ENCODE data around the gene SMCHD1. TPM values are rescaled to one million over a fixed set of nuclear protein-coding genes. Genes with fewer than 3 reads are reported as not detected.
"Not testable (repeated sequence)": the region's sequence is repeated elsewhere in the genome, so short reads cannot be mapped to it uniquely, and the experiment has no call there.

Gene SMCHD1
- total RNA-seq, 4 donors from 2014 or later: 35.5 to 126 (median 41.3) TPM

- Histone ChIP-seq H3K36me3 (no peaks in the 10 kb centered on the region), H3K9me3 (no peaks in the 10 kb centered on the region), H3K4me1 (peaks cover 25% of the 10 kb centered on the region), H3K27me3 (no peaks in the 10 kb centered on the region), H3K4me3 (peak overlapping the region; percentile 91), H3K27ac (no peak overlapping the region)
- WGBS: 53% methylated on average over 12 of the region's 12 CpGs
- no peak for TF ChIP-seq POLR2AphosphoS5 (IDR thresholded peaks at IDR 0.05)
- TF ChIP-seq POLR2A (IDR thresholded peaks at IDR 0.05): no peak
- no peak for TF ChIP-seq CTCF (IDR thresholded peaks at IDR 0.05)
- no peak for TF ChIP-seq EP300 (IDR thresholded peaks at IDR 0.05)
- no peak for DNase-seq (ENCODE audit: low spot score in 2 of 2)
Measured at GRCh38 chr18:2657788-2658458, 2.4 kb downstream of the SMCHD1 start.

- DNase-seq (ENCODE audit: low spot score in 2 of 2); H3K4me3 ChIP-seq; H3K27me3 ChIP-seq; H3K36me3 ChIP-seq; H3K27ac ChIP-seq; H3K9me3 ChIP-seq: not testable (repeated sequence)
- WGBS: 97% methylated on average over 3 of the region's 3 CpGs
- peaks cover 21% of the 10 kb centered on the region for H3K4me1 ChIP-seq
Measured at GRCh38 chr18:2660849-2661248, 5.3 kb downstream of the SMCHD1 start.

- not testable (repeated sequence) for H3K36me3 ChIP-seq; H3K27me3 ChIP-seq; H3K9me3 ChIP-seq; H3K4me3 ChIP-seq; H3K27ac ChIP-seq; DNase-seq (ENCODE audit: low spot score in 2 of 2)
- peaks cover 21% of the 10 kb centered on the region for H3K4me1 ChIP-seq
- WGBS: 94% methylated on average over 7 of the region's 7 CpGs
Measured at GRCh38 chr18:2662288-2662687, 6.8 kb downstream of the SMCHD1 start.

DNA sequence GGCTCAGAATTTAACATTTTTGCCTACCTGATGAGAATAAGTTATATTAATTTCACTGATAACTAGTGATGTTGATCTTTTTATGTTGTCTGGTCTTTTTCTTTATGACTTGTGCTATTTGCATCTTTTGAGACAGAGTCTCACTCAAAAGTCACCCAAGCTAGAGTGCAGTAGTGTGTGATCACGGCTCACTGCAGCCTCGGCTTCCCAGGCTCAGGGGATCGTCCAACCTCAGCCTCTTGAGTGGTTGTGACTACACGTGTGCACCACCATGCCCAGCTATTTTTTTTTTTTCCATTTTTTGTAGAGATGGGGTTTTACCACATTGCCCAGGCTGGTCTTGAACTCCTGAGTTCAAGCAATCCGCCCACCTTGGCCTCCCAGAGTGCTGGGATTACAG lies 7.5 kb downstream of the SMCHD1 start:
- no peaks in the 10 kb centered on the region for H3K27me3 ChIP-seq
- H3K36me3 ChIP-seq: peaks cover 14% of the 10 kb centered on the region
- H3K4me1 ChIP-seq: peaks cover 15% of the 10 kb centered on the region
- H3K9me3 ChIP-seq: no peaks in the 10 kb centered on the region
- TF ChIP-seq CTCF (IDR thresholded peaks at IDR 0.05) (no peak), POLR2A (IDR thresholded peaks at IDR 0.05) (no peak), POLR2AphosphoS5 (IDR thresholded peaks at IDR 0.05) (no peak), EP300 (IDR thresholded peaks at IDR 0.05) (no peak)
- no peak overlapping the region for H3K27ac ChIP-seq
- WGBS: 88% methylated on average over 5 of the region's 5 CpGs
- H3K4me3 ChIP-seq: no peak overlapping the region
- DNase-seq (ENCODE audit: low spot score in 2 of 2): no peak

DNA sequence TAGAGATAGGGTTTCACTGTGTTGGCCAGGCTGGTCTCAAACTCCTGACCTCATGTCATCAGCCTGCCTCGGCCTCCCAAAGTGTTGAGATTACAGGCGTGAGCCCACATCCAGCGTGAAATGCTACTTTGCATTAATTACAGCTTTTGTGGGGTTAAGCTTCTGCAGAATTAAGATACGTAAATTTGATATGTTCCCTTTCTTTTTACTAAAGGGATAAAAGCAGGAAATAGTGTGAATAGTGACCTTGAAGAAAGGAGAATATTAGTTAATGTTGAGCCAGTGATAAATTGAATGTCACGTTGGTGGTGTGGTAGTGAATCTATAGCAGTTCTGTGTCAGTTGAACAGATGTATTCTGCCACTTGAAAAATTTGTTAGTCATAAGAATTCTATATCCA lies 16.9 kb downstream of the SMCHD1 start:
- Histone ChIP-seq H3K4me3 (no peak overlapping the region), H3K27me3 (no peaks in the 10 kb centered on the region), H3K4me1 (no peaks in the 10 kb centered on the region), H3K9me3 (no peaks in the 10 kb centered on the region), H3K36me3 (peaks cover 60% of the 10 kb centered on the region), H3K27ac (no peak overlapping the region)
- 96% methylated on average over 5 of the region's 5 CpGs for WGBS
- no peak for TF ChIP-seq POLR2AphosphoS5 (IDR thresholded peaks at IDR 0.05)
- no peak for TF ChIP-seq POLR2A (IDR thresholded peaks at IDR 0.05)
- TF ChIP-seq EP300 (IDR thresholded peaks at IDR 0.05): no peak
- no peak for TF ChIP-seq CTCF (IDR thresholded peaks at IDR 0.05)
- no peak for DNase-seq (ENCODE audit: low spot score in 2 of 2)

DNA sequence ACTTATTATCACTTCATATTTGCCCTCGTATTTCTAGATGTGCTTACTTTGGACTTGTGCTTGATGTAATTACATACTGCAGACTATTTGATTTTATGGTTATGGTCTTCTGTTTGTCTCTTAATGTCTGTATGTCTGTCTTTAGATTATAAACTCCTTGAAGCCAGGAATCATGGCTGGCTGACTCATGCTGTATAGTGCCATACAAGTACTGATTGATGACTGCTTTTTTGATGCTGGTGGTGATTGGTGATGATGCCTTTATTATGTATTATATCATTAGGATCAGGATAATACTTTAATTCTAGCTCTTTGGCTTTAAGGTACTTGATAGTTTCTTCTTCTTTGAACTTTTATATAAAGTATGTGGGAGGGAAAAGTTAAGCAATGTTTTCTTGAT lies 17.3 kb downstream of the SMCHD1 start:
- no peak for TF ChIP-seq POLR2AphosphoS5 (IDR thresholded peaks at IDR 0.05)
- Histone ChIP-seq H3K27me3 (no peaks in the 10 kb centered on the region), H3K4me3 (no peak overlapping the region), H3K4me1 (no peaks in the 10 kb centered on the region), H3K36me3 (peaks cover 55% of the 10 kb centered on the region), H3K9me3 (no peaks in the 10 kb centered on the region), H3K27ac (no peak overlapping the region)
- WGBS: 93% methylated on average over 1 of the region's 1 CpG
- DNase-seq (ENCODE audit: low spot score in 2 of 2): no peak

GRCh38 chr18:2678933-2679332 lies 23.4 kb downstream of the SMCHD1 start:
- 96% methylated on average over 13 of the region's 13 CpGs for WGBS
- H3K27me3 ChIP-seq; H3K4me3 ChIP-seq; H3K27ac ChIP-seq; H3K9me3 ChIP-seq; DNase-seq (ENCODE audit: low spot score in 2 of 2); H3K4me1 ChIP-seq: not testable (repeated sequence)
- H3K36me3 ChIP-seq: peaks cover 29% of the 10 kb centered on the region
